Caco-2 (cell line): ENCODE results near the gene TEPSIN. TPM values are rescaled to one million over a fixed set of nuclear protein-coding genes. Genes with fewer than 3 reads are reported as not detected.

Source experiments
- BruUV-seq: library from RNA; stranded (reverse); fragments of 400-500 nt; replicated peaks from 2 replicates; lab custom pipeline; 2021; lab: Mats Ljungman, UMichigan
- CTCF ChIA-PET: fragments of 300-600 bp; sonication (Branson Sonifier 250); formaldehyde crosslinking; loops from one replicate; lab custom pipeline; 2022; ENCODE audit warnings: antibody characterized with exemption; lab: Charles Lee
- POLR2A ChIA-PET: fragments of 300-600 bp; sonication (Branson Sonifier 250); formaldehyde crosslinking; loops from one replicate; lab custom pipeline; 2022; ENCODE audit warnings: antibody characterized with exemption; lab: Charles Lee
- DNase-seq, 2 experiments: peaks; one replicate each; pipeline versions ENCODE4 v3.0.0 to v3.0.0-alpha.2; 2020 to 2022
- H3K27me3 ChIP-seq: replicated peaks from 2 replicates; pipeline ENCODE4 v1.6.0; 2011; ENCODE audit warnings: low read length; ENCODE audit not compliant: control insufficient read depth, insufficient read depth
- H3K36me3 ChIP-seq: 2 replicates; pipeline ENCODE4 v1.5.1; 2011; ENCODE audit warnings: low read length; ENCODE audit not compliant: control insufficient read depth, insufficient read depth
- H3K4me1 ChIP-seq: fragments of 250-450 bp; sonication (Bioruptor Pico); 2 replicates; pipeline ENCODE4 v1.5.1; 2020; ENCODE audit warnings: mild to moderate bottlenecking
- H3K4me3 ChIP-seq: 2 replicates; pipeline ENCODE4 v1.5.1; 2011; ENCODE audit warnings: low read depth, mild to moderate bottlenecking, control low read depth, low read length
- H3K9me3 ChIP-seq: fragments of 250-450 bp; sonication (Bioruptor Pico); 2 replicates; pipeline ENCODE4 v1.5.1; 2020; ENCODE audit warnings: mild to moderate bottlenecking, moderate library complexity
- H3K27ac Mint-ChIP-seq: one replicate; pipeline ENCODE4 v1.8.0; 2022; ENCODE audit warnings: mixed read lengths; ENCODE audit not compliant: unreplicated experiment
- H3K27me3 Mint-ChIP-seq: one replicate; pipeline ENCODE4 v1.8.0; 2022; ENCODE audit warnings: mixed read lengths; ENCODE audit not compliant: insufficient read depth, unreplicated experiment
- H3K36me3 Mint-ChIP-seq: one replicate; pipeline ENCODE4 v1.8.0; 2022; ENCODE audit warnings: mild to moderate bottlenecking, mixed read lengths; ENCODE audit not compliant: insufficient read depth, unreplicated experiment
- H3K4me1 Mint-ChIP-seq: one replicate; pipeline ENCODE4 v1.8.0; 2022; ENCODE audit warnings: low read depth, mixed read lengths; ENCODE audit not compliant: unreplicated experiment
- H3K4me3 Mint-ChIP-seq: one replicate; pipeline ENCODE4 v1.8.0; 2022; ENCODE audit warnings: mild to moderate bottlenecking, moderate library complexity, mixed read lengths; ENCODE audit not compliant: unreplicated experiment
- H3K9me3 Mint-ChIP-seq: one replicate; pipeline ENCODE4 v1.8.0; 2022; ENCODE audit warnings: mixed read lengths; ENCODE audit not compliant: unreplicated experiment
- CTCF ChIP-seq, 2 experiments: fragments of 200-600 bp in 1 of 2; IDR thresholded peaks; 1 replicate in 1 of 2; 2 replicates in 1 of 2; pipeline versions ENCODE4 v1.5.1 to v1.8.0; 2011 to 2022; ENCODE audit warnings: antibody characterized with exemption in 1 of 2, control low read depth in 1 of 2, inconsistent platforms in 1 of 2, low read depth in 1 of 2, low read length in 1 of 2, mild to moderate bottlenecking in 1 of 2, moderate library complexity in 1 of 2; ENCODE audit not compliant: insufficient read depth in 1 of 2, severe bottlenecking in 1 of 2, unreplicated experiment in 1 of 2
- intact Hi-C: fragments of 100-400 bp; cut with micrococcal nuclease; formaldehyde crosslinking; loops from one replicate; pipeline ENCODE4 v1.10.0; 2022; ENCODE audit not compliant: unreplicated experiment
- total RNA-seq: library from RNA; stranded (reverse); gene quantifications from 2 replicates; pipeline ENCODE4 v1.2.3, GENCODE V29; 2022

The TEPSIN gene
- total RNA-seq, 1 experiment from 2014 or later = 40.3 TPM

- no peaks in the 10 kb centered on the region for H3K27me3 ChIP-seq
- ChIA-PET POLR2A (no interaction called here), CTCF (interaction anchor here (1.2 kb wide), 1 partner anchor 56 kb away, joined by 4 read pairs; no protein-coding TSS in a partner anchor)
- no peak overlapping the region for H3K4me3 ChIP-seq
- peaks cover 6% of the 10 kb centered on the region for H3K36me3 Mint-ChIP-seq
- H3K27ac Mint-ChIP-seq = no peak overlapping the region
- intact Hi-C loops = no loop called here
- BruUV-seq = no TSS peak
- H3K9me3 ChIP-seq = no peaks in the 10 kb centered on the region
- H3K4me3 Mint-ChIP-seq = no peak overlapping the region
- no peaks in the 10 kb centered on the region for H3K36me3 ChIP-seq
- no peak for TF ChIP-seq CTCF (IDR thresholded peaks at IDR 0.05; ENCODE audit: insufficient read depth in 1 of 2, low read depth in 1 of 2, low read length in 1 of 2, severe bottlenecking in 1 of 2, unreplicated experiment in 1 of 2)
- no peaks in the 10 kb centered on the region for H3K9me3 Mint-ChIP-seq
- no peaks in the 10 kb centered on the region for H3K4me1 ChIP-seq
- DNase-seq = no peak
- H3K4me1 Mint-ChIP-seq = no peaks in the 10 kb centered on the region
- no peaks in the 10 kb centered on the region for H3K27me3 Mint-ChIP-seq
These were observed 39.9 kb downstream of the TEPSIN start for GRCh38 chr17:81198826-81199481.

- Histone ChIP-seq H3K9me3 (no peaks in the 10 kb centered on the region), H3K4me1 (no peaks in the 10 kb centered on the region), H3K4me3 (no peak overlapping the region), H3K27me3 (no peaks in the 10 kb centered on the region), H3K36me3 (no peaks in the 10 kb centered on the region)
- no peak overlapping the region for H3K27ac Mint-ChIP-seq
- no peak overlapping the region for H3K4me3 Mint-ChIP-seq
- intact Hi-C loops = no loop called here
- no peaks in the 10 kb centered on the region for H3K27me3 Mint-ChIP-seq
- peaks cover 6% of the 10 kb centered on the region for H3K36me3 Mint-ChIP-seq
- H3K9me3 Mint-ChIP-seq = no peaks in the 10 kb centered on the region
- no peak for DNase-seq
- TF ChIP-seq CTCF (IDR thresholded peaks at IDR 0.05; ENCODE audit: insufficient read depth in 1 of 2, low read depth in 1 of 2, low read length in 1 of 2, severe bottlenecking in 1 of 2, unreplicated experiment in 1 of 2) = no peak
- no TSS peak for BruUV-seq
- ChIA-PET CTCF (interaction anchor here (1.2 kb wide), 1 partner anchor 55 kb away, joined by 4 read pairs; no protein-coding TSS in a partner anchor), POLR2A (no interaction called here)
- no peaks in the 10 kb centered on the region for H3K4me1 Mint-ChIP-seq
These were observed 40.9 kb downstream of the TEPSIN start for GRCh38 chr17:81197831-81198490.

GRCh38 chr17:81197409-81197795, 41.5 kb downstream of the TEPSIN start:
- Histone ChIP-seq H3K4me1 (no peaks in the 10 kb centered on the region), H3K27me3 (no peaks in the 10 kb centered on the region), H3K9me3 (no peaks in the 10 kb centered on the region), H3K36me3 (no peaks in the 10 kb centered on the region), H3K4me3 (no peak overlapping the region)
- ChIA-PET CTCF (interaction anchor here (1.2 kb wide), 1 partner anchor 55 kb away, joined by 4 read pairs; no protein-coding TSS in a partner anchor), POLR2A (no interaction called here)
- intact Hi-C loops = no loop called here
- Mint-ChIP-seq H3K27me3 (no peaks in the 10 kb centered on the region), H3K4me1 (no peaks in the 10 kb centered on the region), H3K4me3 (no peak overlapping the region), H3K27ac (no peak overlapping the region), H3K9me3 (no peaks in the 10 kb centered on the region), H3K36me3 (peaks cover 6% of the 10 kb centered on the region)
- DNase-seq = no peak
- BruUV-seq = no TSS peak
- TF ChIP-seq CTCF (IDR thresholded peaks at IDR 0.05; ENCODE audit: insufficient read depth in 1 of 2, low read depth in 1 of 2, low read length in 1 of 2, severe bottlenecking in 1 of 2, unreplicated experiment in 1 of 2) = no peak
